IMR-90 (cell line): ENCODE measurements around the gene CDK17. TPM values are rescaled to one million over a fixed set of nuclear protein-coding genes. Genes with fewer than 3 reads are reported as not detected.

Experiments used
- ATAC-seq: fragments of 200-7000 bp; cut with Tn5 transposase; 2 replicates; pipeline ENCODE4 v1.9.1; 2020; ENCODE audit warnings: low read depth, mild to moderate bottlenecking, moderate library complexity
- BruUV-seq: library from RNA; stranded (reverse); fragments of 400-500 nt; replicated peaks from 2 replicates; lab custom pipeline; 2021; lab: Mats Ljungman, UMichigan
- CTCF ChIA-PET: fragments of 300-600 bp; formaldehyde crosslinking; extraction: SDS; loops from one replicate; lab custom pipeline; 2021; ENCODE audit warnings: antibody characterized with exemption; lab: Yijun Ruan, JAX
- POLR2A ChIA-PET: fragments of 300-600 bp; sonication (Branson Sonifier 250); formaldehyde crosslinking; loops from one replicate; lab custom pipeline; 2022; ENCODE audit warnings: antibody characterized with exemption; ENCODE audit not compliant: unreplicated experiment; lab: Charles Lee
- DNase-seq: peaks from one replicate; pipeline ENCODE4 v3.0.0; 2013
- H2AFZ ChIP-seq: replicated peaks from 2 replicates; pipeline ENCODE3; 2013; ENCODE audit warnings: low read length, mild to moderate bottlenecking; ENCODE audit not compliant: poor library complexity
- H2AK5ac ChIP-seq: 2 replicates; pipeline ENCODE4 v1.6.1; 2013; ENCODE audit warnings: low read depth, low read length, inconsistent platforms
- H2AK9ac ChIP-seq: replicated peaks from 2 replicates; pipeline ENCODE3; 2013; ENCODE audit warnings: mild to moderate bottlenecking, low read depth, low read length, moderate library complexity; ENCODE audit not compliant: poor library complexity
- H2BK120ac ChIP-seq: 2 replicates; pipeline ENCODE4 v1.6.1; 2013; ENCODE audit warnings: low read depth, low read length, inconsistent platforms
- H2BK15ac ChIP-seq: 3 replicates; pipeline ENCODE4 v1.6.1; 2013; ENCODE audit warnings: low read depth, low read length, inconsistent platforms
- H2BK20ac ChIP-seq: 2 replicates; pipeline ENCODE4 v1.6.1; 2013; ENCODE audit warnings: low read depth, mild to moderate bottlenecking, inconsistent platforms, low read length, moderate library complexity
- H2BK5ac ChIP-seq: 2 replicates; pipeline ENCODE4 v1.6.1; 2013; ENCODE audit warnings: mild to moderate bottlenecking, low read depth, low read length, inconsistent platforms; ENCODE audit not compliant: poor library complexity, severe bottlenecking
- H3K14ac ChIP-seq: replicated peaks from 2 replicates; pipeline ENCODE4 v1.6.1; 2013; ENCODE audit warnings: low read depth, low read length, inconsistent platforms
- H3K18ac ChIP-seq: 2 replicates; pipeline ENCODE4 v1.6.1; 2013; ENCODE audit warnings: low read depth, low read length, control low read depth
- H3K23ac ChIP-seq: 2 replicates; pipeline ENCODE4 v1.6.1; 2013; ENCODE audit warnings: low read depth, low read length, inconsistent platforms
- H3K27ac ChIP-seq: 2 replicates; pipeline ENCODE4 v1.5.1; 2013; ENCODE audit warnings: mild to moderate bottlenecking, control low read depth, low read length; ENCODE audit not compliant: insufficient read depth
- H3K27me3 ChIP-seq: 2 replicates; pipeline ENCODE4 v1.6.1; 2013; ENCODE audit warnings: low read length; ENCODE audit not compliant: control insufficient read depth, insufficient read depth
- H3K36me3 ChIP-seq: 2 replicates; pipeline ENCODE4 v1.6.1; 2013; ENCODE audit warnings: low read length, mixed read lengths; ENCODE audit not compliant: control insufficient read depth, insufficient read depth
- H3K4ac ChIP-seq: 2 replicates; pipeline ENCODE4 v1.6.1; 2013; ENCODE audit warnings: low read depth, low read length, inconsistent platforms
- H3K4me1 ChIP-seq: 2 replicates; pipeline ENCODE4 v1.6.1; 2013; ENCODE audit warnings: low read length, mixed read lengths; ENCODE audit not compliant: control insufficient read depth, insufficient read depth
- H3K4me2 ChIP-seq: 2 replicates; pipeline ENCODE4 v1.6.1; 2013; ENCODE audit warnings: low read depth, mild to moderate bottlenecking, control low read depth, low read length, moderate library complexity
- H3K4me3 ChIP-seq: 2 replicates; pipeline ENCODE4 v1.5.1; 2013; ENCODE audit warnings: low read depth, mild to moderate bottlenecking, control low read depth, low read length, moderate library complexity; ENCODE audit not compliant: insufficient read depth
- H3K56ac ChIP-seq: 2 replicates; pipeline ENCODE4 v1.6.1; 2013; ENCODE audit warnings: low read length, inconsistent platforms; ENCODE audit not compliant: insufficient read depth; ENCODE audit errors: extremely low read depth
- H3K79me1 ChIP-seq, 2 experiments: 2 replicates each; pipeline ENCODE4 v1.6.1; 2013; ENCODE audit warnings: low read length in 2 of 2, inconsistent platforms in 1 of 2, low read depth in 1 of 2
- H3K9ac ChIP-seq: 2 replicates; pipeline ENCODE4 v1.6.1; 2013; ENCODE audit warnings: low read depth, low read length, control low read depth
- H3K9me1 ChIP-seq: 2 replicates; pipeline ENCODE4 v1.6.1; 2013; ENCODE audit warnings: low read length, inconsistent platforms; ENCODE audit not compliant: insufficient read depth
- H3K9me3 ChIP-seq: 2 replicates; pipeline ENCODE4 v1.6.1; 2013; ENCODE audit warnings: low read length; ENCODE audit not compliant: control insufficient read depth, insufficient read depth
- H4K20me1 ChIP-seq: 2 replicates; pipeline ENCODE4 v1.6.1; 2013; ENCODE audit warnings: low read length, inconsistent platforms; ENCODE audit not compliant: insufficient read depth
- H4K5ac ChIP-seq: 2 replicates; pipeline ENCODE4 v1.6.1; 2013; ENCODE audit warnings: mild to moderate bottlenecking, low read depth, low read length, control low read depth
- H4K8ac ChIP-seq, 2 experiments: 2 replicates each; pipeline ENCODE4 v1.6.1; 2013; ENCODE audit warnings: low read depth in 2 of 2, low read length in 2 of 2, control low read depth in 1 of 2, inconsistent platforms in 1 of 2
- H4K91ac ChIP-seq: 2 replicates; pipeline ENCODE4 v1.6.1; 2013; ENCODE audit warnings: low read depth, low read length, inconsistent platforms; ENCODE audit not compliant: insufficient read depth
- CTCF ChIP-seq: conservative IDR thresholded peaks from 2 replicates; pipeline ENCODE4 v1.5.1; 2012; ENCODE audit warnings: mild to moderate bottlenecking, low read depth, low read length, improper control_type of control experiment
- MAFK ChIP-seq: IDR thresholded peaks from 2 replicates; pipeline ENCODE4 v1.6.1; 2012; ENCODE audit warnings: low read depth, low read length, improper control_type of control experiment
- RAD21 ChIP-seq: IDR thresholded peaks from 2 replicates; pipeline ENCODE4 v1.6.1; 2012; ENCODE audit warnings: low read length, improper control_type of control experiment
- WGBS, 2 experiments: methylation state at CpG; one replicate each; pipeline versions ENCODE4 v1.1.5 to v1.1.7; 2013; ENCODE audit warnings: missing lambda C conversion rate in 2 of 2; ENCODE audit not compliant: insufficient read length in 1 of 2; ENCODE audit errors: extremely low coverage in 2 of 2; 5-methylcytosine and 5-hydroxymethylcytosine counted together
- dilution Hi-C: fragments of 300-500 bp; cut with HindIII; formaldehyde crosslinking; loops from one replicate; pipeline ENCODE4 v1.14.3; 2018; ENCODE audit warnings: low sequenced_read_pairs; ENCODE audit not compliant: unreplicated experiment
- in situ Hi-C: fragments of 300-500 bp; cut with MboI; formaldehyde crosslinking; loops from 3 replicates; pipeline ENCODE4 v1.14.3; 2019; ENCODE audit warnings: low sequenced_read_pairs, inconsistent platforms, mixed read lengths
- intact Hi-C: fragments of 100-400 bp; cut with micrococcal nuclease; formaldehyde crosslinking; loops from 2 replicates; pipeline ENCODE4 v1.10.0; 2022
- polyA plus RNA-seq, 3 experiments: library from polyadenylated mRNA; depleted of rRNA; stranded (reverse); fragments of >200 nt; gene quantifications; 2 replicates each; pipeline ENCODE4 v1.2.3, GENCODE V29; 2012; ENCODE audit warnings: low replicate concordance in 1 of 3
- total RNA-seq: library from RNA; depleted of rRNA; stranded (reverse); fragments of >200 nt; gene quantifications from 2 replicates; pipeline ENCODE4 v1.2.3, GENCODE V29; 2012

Gene CDK17
- total and polyA plus RNA-seq, 2 of the 4 experiments (the other 2 are of a cell fraction): 14.5 to 50.2 TPM

DNA sequence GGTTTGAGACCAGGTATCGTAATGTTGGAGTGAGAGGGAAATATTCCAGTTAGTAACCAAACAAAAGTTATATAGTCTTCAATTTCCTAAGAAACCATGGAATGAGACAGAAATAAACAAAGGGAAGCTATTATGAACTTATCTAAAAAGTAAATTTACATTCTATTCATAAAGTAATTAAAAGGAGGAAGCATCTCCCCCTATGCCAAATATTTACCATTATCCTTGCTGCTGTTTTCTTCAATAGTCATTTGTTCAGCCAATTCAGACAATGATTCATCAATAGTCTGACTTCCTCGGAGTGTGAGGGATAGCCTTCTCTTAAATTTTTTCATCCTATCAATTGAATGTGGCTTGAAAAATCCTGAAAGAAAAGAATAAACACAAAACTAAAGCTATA is 65.7 kb downstream of the CDK17 start:
- in situ Hi-C loops: no loop called here
- no peak overlapping the region for H3K4ac ChIP-seq
- H2BK5ac ChIP-seq: no peak overlapping the region
- no peak overlapping the region for H3K4me2 ChIP-seq
- H3K23ac ChIP-seq: no peak overlapping the region
- no peaks in the 10 kb centered on the region; the same call in 1 of the 2 replicates for H3K9me1 ChIP-seq
- H4K20me1 ChIP-seq: peaks cover 20% of the 10 kb centered on the region
- H3K9me3 ChIP-seq: peaks cover 7% of the 10 kb centered on the region
- no peak overlapping the region for H3K4me3 ChIP-seq
- H2BK15ac ChIP-seq: no peak overlapping the region
- no peak overlapping the region for H2BK120ac ChIP-seq
- no peak overlapping the region for H2BK20ac ChIP-seq
- ChIA-PET POLR2A (interaction anchor here (0.6 kb wide), 1 partner anchor 199 kb away, joined by 3 read pairs; no protein-coding TSS in a partner anchor), CTCF (interaction anchor here (1.0 kb wide), 1 partner anchor 67 kb away, joined by 4 read pairs; no protein-coding TSS in a partner anchor)
- H3K56ac ChIP-seq: no peak overlapping the region
- H2AK5ac ChIP-seq: no peak overlapping the region
- no peak overlapping the region for H3K9ac ChIP-seq
- no peak overlapping the region for H4K8ac ChIP-seq
- no peak overlapping the region for H4K91ac ChIP-seq
- no peaks in the 10 kb centered on the region for H3K27me3 ChIP-seq
- H3K27ac ChIP-seq: no peak overlapping the region
- TF ChIP-seq MAFK (no peak), CTCF (no peak), RAD21 (no peak)
- WGBS, 2 experiments: no CpG with 5 or more reads among the region's 2 CpGs
- dilution Hi-C loops: no loop called here
- ATAC-seq (no peak), DNase-seq (no peak)
- no peak overlapping the region for H2AK9ac ChIP-seq
- peaks cover 33 to 46% of the 10 kb centered on the region in 2 experiments for H3K79me1 ChIP-seq
- no peak overlapping the region for H4K5ac ChIP-seq
- H2AFZ ChIP-seq: no peak overlapping the region
- intact Hi-C loops: no loop called here
- no TSS peak for BruUV-seq
- no peak overlapping the region for H3K18ac ChIP-seq
- peaks cover 9% of the 10 kb centered on the region for H3K36me3 ChIP-seq
- no peaks in the 10 kb centered on the region for H3K4me1 ChIP-seq
- H3K14ac ChIP-seq: no peak overlapping the region
